T-helper 17 cell (primary cell): ENCODE data around the gene ARMC12. TPM values are rescaled to one million over a fixed set of nuclear protein-coding genes. Genes with fewer than 3 reads are reported as not detected.

Source experiments
- ATAC-seq: fragments of 150-1000 bp; cut with Tn5 transposase; 2 replicates; pipeline ENCODE4 v1.10.0; 2021; ENCODE audit warnings: mild to moderate bottlenecking, moderate library complexity
- DNase-seq, 3 donors: peaks; one replicate each; pipeline versions ENCODE4 v3.0.0 to v3.0.0-alpha.2; 2020 to 2021
- H3K9me3 ChIP-seq: one replicate; pipeline ENCODE4 v1.7.0; 2013; ENCODE audit warnings: low read length, mild to moderate bottlenecking; ENCODE audit not compliant: control insufficient read depth, poor library complexity, severe bottlenecking
- H3K27ac Mint-ChIP-seq: one replicate; pipeline ENCODE4 v1.8.0; 2022; ENCODE audit warnings: mild to moderate bottlenecking, moderate library complexity, mixed read lengths
- H3K27me3 Mint-ChIP-seq: one replicate; pipeline ENCODE4 v1.8.0; 2022; ENCODE audit warnings: mixed read lengths
- H3K36me3 Mint-ChIP-seq: one replicate; pipeline ENCODE4 v1.8.0; 2022; ENCODE audit warnings: low read depth, mixed read lengths
- H3K4me1 Mint-ChIP-seq: one replicate; pipeline ENCODE4 v1.8.0; 2022; ENCODE audit warnings: mild to moderate bottlenecking, mixed read lengths
- H3K4me3 Mint-ChIP-seq: one replicate; pipeline ENCODE4 v1.8.0; 2022; ENCODE audit warnings: mild to moderate bottlenecking, moderate library complexity, mixed read lengths
- total RNA-seq, 4 donors: library from RNA in 2 of 4; stranded (reverse) in 2 of 4; gene quantifications; one replicate each; pipeline ENCODE4 v1.2.3 and lab custom pipeline; 2022 to 2026

The ARMC12 gene
- total RNA-seq, 2 donors from 2014 or later: 0.78 to 1.2 TPM

DNA sequence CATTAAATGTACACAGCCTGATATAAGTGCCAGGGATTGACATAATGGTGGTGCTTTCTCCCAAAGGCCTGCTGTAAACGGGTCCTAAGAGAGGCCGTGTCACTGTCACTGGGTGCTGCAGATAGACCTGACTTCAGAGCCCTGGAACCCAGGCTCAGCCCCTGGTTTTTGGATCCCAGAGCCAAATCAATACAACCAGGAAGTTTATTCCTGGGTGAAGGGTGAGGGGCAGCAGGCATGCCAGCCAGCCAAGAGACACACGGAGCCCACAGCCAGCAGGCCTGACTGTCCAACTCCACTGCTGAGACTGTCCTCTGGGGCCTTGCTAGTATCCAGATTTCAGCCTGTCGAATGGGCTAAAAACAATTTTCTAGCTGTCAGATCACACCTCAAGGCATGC is 12.8 kb upstream of the ARMC12 start:
- no peaks in the 10 kb centered on the region for H3K27me3 Mint-ChIP-seq
- ATAC-seq: no peak
- H3K4me3 Mint-ChIP-seq: no peak overlapping the region
- H3K27ac Mint-ChIP-seq: no peak overlapping the region
- peaks cover 3% of the 10 kb centered on the region for H3K36me3 Mint-ChIP-seq
- peaks cover 67% of the 10 kb centered on the region for H3K4me1 Mint-ChIP-seq
- DNase-seq: no peak
- no peaks in the 10 kb centered on the region for H3K9me3 ChIP-seq

DNA sequence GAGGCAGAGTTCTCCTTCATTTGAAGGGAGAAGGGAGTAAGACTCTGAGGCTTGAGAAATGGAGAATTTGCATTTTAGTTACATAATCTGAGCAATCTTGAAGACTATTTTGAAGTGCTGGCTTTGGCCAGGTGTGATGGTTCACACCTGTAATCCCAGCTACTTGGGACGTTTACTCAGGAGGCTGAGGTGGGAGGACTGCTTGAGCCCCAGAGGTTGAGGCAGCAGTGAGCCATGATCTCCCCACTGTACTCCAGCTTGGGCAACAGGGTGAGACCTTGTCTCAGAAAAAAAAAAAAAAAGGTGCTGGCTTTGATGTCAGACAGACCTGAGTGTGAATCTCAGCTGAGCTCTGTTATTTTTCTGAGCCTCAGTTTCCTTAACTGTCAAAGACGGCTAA is 12.4 kb upstream of the ARMC12 start:
- DNase-seq: no peak
- Mint-ChIP-seq H3K36me3 (peaks cover 3% of the 10 kb centered on the region), H3K4me3 (no peak overlapping the region), H3K27me3 (no peaks in the 10 kb centered on the region), H3K27ac (peak overlapping the region; percentile 98), H3K4me1 (peaks cover 69% of the 10 kb centered on the region)
- H3K9me3 ChIP-seq: no peaks in the 10 kb centered on the region
- ATAC-seq: no peak

GRCh38 chr6:35725081-35725708 is 11.6 kb upstream of the ARMC12 start:
- H3K36me3 Mint-ChIP-seq: peaks cover 3% of the 10 kb centered on the region
- DNase-seq (no peak), ATAC-seq (no peak)
- no peaks in the 10 kb centered on the region for H3K9me3 ChIP-seq
- H3K27ac Mint-ChIP-seq: peak overlapping the region; percentile 98
- no peaks in the 10 kb centered on the region for H3K27me3 Mint-ChIP-seq
- H3K4me3 Mint-ChIP-seq: peak overlapping the region; percentile 55
- H3K4me1 Mint-ChIP-seq: peaks cover 69% of the 10 kb centered on the region

GRCh38 chr6:35725721-35726438 is 11.0 kb upstream of the ARMC12 start:
- DNase-seq: no peak
- Mint-ChIP-seq H3K27ac (peak overlapping the region; percentile 98), H3K4me3 (peak overlapping the region; percentile 91), H3K36me3 (peaks cover 3% of the 10 kb centered on the region), H3K4me1 (peaks cover 68% of the 10 kb centered on the region), H3K27me3 (no peaks in the 10 kb centered on the region)
- no peaks in the 10 kb centered on the region for H3K9me3 ChIP-seq
- ATAC-seq: no peak

GRCh38 chr6:35727231-35727934 is 9.4 kb upstream of the ARMC12 start:
- ATAC-seq (peak; percentile 15), DNase-seq (peak in 1 of 3 donors; percentile 28)
- Mint-ChIP-seq H3K4me1 (peaks cover 69% of the 10 kb centered on the region), H3K4me3 (peak overlapping the region; percentile 91), H3K36me3 (peaks cover 3% of the 10 kb centered on the region), H3K27me3 (no peaks in the 10 kb centered on the region), H3K27ac (peak overlapping the region; percentile 98)
- H3K9me3 ChIP-seq: no peaks in the 10 kb centered on the region

DNA sequence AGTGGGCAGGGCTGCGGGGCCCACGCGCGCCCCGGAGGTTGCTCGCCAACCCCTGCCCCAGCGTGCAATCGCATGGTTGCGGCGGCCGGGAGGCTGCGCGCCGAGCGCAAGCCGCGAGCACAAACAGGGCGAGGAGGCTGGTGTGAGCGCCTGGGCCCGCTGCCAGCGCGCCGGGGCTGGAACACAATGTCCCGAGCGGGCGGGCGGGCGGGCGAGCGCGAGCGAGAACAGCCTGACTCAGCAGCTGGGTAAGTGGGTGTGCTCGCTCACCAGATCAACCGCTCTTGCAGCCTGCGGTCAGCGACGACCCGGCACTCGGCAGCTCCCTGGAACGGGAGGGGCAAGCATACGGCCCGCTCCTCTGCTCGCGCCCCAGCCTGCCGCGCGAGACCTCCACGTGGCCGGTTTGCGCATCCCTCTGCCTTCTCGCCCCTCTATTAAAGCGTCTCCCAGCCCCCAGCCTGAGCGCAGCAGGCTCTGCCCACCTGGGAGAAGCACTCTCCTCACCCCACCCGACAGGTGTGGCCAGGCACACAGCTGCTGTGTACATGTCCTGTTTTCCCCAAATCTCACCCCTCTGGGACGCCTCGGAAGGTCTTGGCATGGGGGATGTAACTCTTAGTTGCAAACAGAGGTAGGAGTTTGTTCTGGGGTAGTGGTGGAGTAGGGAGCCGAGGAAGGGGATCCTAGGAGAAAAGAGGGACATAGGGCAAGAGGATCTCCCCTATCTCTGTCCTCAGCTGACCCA is 8.7 kb upstream of the ARMC12 start:
- peak; percentile 74 to 82 (median 76) for DNase-seq
- Mint-ChIP-seq H3K4me1 (peaks cover 76% of the 10 kb centered on the region), H3K27me3 (no peaks in the 10 kb centered on the region), H3K36me3 (peaks cover 3% of the 10 kb centered on the region), H3K27ac (peak overlapping the region; percentile 98), H3K4me3 (peak overlapping the region; percentile 91)
- H3K9me3 ChIP-seq: no peaks in the 10 kb centered on the region
- ATAC-seq: peak; percentile 66

GRCh38 chr6:35728683-35729678 is 7.9 kb upstream of the ARMC12 start:
- Mint-ChIP-seq H3K4me1 (peaks cover 71% of the 10 kb centered on the region), H3K27me3 (no peaks in the 10 kb centered on the region), H3K27ac (peak overlapping the region; percentile 98), H3K4me3 (peak overlapping the region; percentile 91), H3K36me3 (no peaks in the 10 kb centered on the region)
- ATAC-seq (no peak), DNase-seq (peak in 1 of 3 donors; percentile 26)
- H3K9me3 ChIP-seq: no peaks in the 10 kb centered on the region

DNA sequence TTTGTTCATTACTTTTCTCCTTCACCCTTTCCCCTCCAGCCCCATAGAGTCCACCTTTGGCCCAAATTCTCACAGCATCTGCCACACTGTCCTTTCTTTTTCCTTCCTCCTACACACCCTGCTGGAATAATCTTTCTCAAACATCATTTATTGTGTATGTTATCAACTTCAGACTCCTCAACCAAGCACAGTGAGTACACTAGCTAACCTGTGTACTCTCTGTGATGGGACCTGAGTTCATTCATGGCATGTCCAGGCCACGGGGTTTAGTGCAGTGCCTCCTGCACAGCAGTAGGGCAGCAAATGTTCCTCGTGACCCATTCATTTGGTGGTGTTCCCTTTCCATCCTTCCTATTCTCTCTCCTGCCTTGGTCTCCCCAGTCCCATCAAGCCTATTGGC is 7.1 kb upstream of the ARMC12 start:
- Mint-ChIP-seq H3K27me3 (no peaks in the 10 kb centered on the region), H3K4me1 (peaks cover 64% of the 10 kb centered on the region), H3K27ac (peak overlapping the region; percentile 98), H3K4me3 (peak overlapping the region; percentile 91), H3K36me3 (no peaks in the 10 kb centered on the region)
- ATAC-seq (no peak), DNase-seq (no peak)
- no peaks in the 10 kb centered on the region for H3K9me3 ChIP-seq

DNA sequence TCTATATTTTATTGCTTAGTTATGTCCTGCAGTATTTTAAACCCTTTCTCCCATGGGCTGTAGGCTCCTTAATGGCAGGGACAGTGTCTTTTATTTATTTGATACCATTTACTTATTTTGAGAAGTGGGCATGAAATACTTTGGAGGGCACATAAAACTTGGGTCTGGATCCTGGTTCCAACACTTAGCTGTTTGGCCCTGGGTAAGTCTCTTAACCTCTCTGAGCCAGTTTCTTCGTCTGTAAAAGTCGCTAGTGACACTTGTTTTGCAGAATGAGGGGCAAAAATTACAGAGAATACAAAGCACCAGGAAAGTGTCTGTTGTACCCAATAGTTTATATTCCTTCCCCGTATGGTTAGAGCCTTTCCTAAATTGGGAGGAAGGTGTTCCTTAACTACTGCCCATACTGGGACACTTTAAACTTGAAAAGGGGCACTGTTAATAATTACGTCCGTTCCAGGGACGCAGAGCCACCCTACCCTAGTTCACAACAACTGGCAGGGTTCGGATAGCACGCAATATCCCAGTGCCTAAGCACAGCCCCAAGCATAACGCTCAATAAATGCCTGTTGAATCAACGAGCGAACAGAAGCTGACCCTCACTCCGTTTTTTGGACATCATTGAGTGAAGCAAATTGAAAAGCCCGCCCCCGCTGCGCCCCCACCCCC is 6.0 kb upstream of the ARMC12 start:
- no peak for DNase-seq
- H3K9me3 ChIP-seq: no peaks in the 10 kb centered on the region
- H3K4me1 Mint-ChIP-seq: peaks cover 58% of the 10 kb centered on the region
- peak overlapping the region; percentile 91 for H3K4me3 Mint-ChIP-seq
- H3K27ac Mint-ChIP-seq: peak overlapping the region; percentile 98
- no peaks in the 10 kb centered on the region for H3K27me3 Mint-ChIP-seq
- no peaks in the 10 kb centered on the region for H3K36me3 Mint-ChIP-seq
- no peak for ATAC-seq

- Mint-ChIP-seq H3K27ac (peak overlapping the region; percentile 98), H3K4me1 (peaks cover 57% of the 10 kb centered on the region), H3K36me3 (no peaks in the 10 kb centered on the region), H3K27me3 (no peaks in the 10 kb centered on the region), H3K4me3 (peak overlapping the region; percentile 91)
- no peaks in the 10 kb centered on the region for H3K9me3 ChIP-seq
- DNase-seq (peak; percentile 76 to 85 (median 79)), ATAC-seq (peak; percentile 55)
Observed at GRCh38 chr6:35731414-35731735, 5.5 kb upstream of the ARMC12 start.

GRCh38 chr6:35731736-35732532 is 4.9 kb upstream of the ARMC12 start:
- DNase-seq (peak; percentile 83 to 86 (median 84)), ATAC-seq (peak; percentile 58)
- Mint-ChIP-seq H3K4me3 (peak overlapping the region; percentile 91), H3K36me3 (no peaks in the 10 kb centered on the region), H3K27me3 (no peaks in the 10 kb centered on the region), H3K27ac (peak overlapping the region; percentile 98), H3K4me1 (peaks cover 52% of the 10 kb centered on the region)
- no peaks in the 10 kb centered on the region for H3K9me3 ChIP-seq
